ENCODE results near the gene SEPTIN7.
"Not testable (repeated sequence)": the region's sequence is repeated elsewhere in the genome, so short reads cannot be mapped to it uniquely, and the experiment has no call there.

The SEPTIN7 gene

DNA sequence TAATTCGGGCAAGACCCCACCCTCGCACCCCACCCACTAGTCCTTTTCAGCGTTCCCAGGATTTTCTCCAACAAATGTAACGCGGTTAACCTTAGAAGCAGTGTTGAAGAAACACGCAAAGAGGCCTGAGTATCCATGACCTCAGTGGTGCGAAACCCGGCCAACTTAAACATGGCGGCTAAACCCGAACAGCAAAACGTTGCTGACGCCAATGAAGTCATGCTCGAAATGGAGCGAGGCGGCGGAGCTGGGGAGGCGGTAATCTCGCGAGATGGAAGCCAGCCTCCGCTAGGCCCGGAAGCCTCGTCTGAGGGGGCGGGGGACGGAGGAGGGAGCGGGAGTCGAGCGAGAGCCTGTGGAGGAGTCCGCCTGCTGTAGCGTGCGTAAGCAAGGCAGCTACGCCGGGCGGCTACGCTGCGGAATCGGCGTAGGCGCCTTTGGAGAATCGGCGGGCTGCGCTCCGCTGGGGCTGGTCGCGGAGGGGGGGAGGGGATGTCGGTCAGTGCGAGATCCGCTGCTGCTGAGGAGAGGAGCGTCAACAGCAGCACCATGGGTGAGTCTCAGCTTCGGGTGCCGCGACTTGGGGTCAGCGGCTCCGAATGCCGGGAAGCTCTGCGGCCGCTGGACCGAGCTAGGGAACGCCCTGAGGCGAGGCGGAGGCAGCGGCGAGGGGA is at the start of gene SEPTIN7:
Gene SEPTIN7, plus strand, starts transcription at position 340 of the 674 bp plus-strand sequence. Its CDS starts 153 bp downstream, at position 493.
- DNase-seq (ENCODE audit: low read depth, low spot score) = peak; percentile 99

DNA sequence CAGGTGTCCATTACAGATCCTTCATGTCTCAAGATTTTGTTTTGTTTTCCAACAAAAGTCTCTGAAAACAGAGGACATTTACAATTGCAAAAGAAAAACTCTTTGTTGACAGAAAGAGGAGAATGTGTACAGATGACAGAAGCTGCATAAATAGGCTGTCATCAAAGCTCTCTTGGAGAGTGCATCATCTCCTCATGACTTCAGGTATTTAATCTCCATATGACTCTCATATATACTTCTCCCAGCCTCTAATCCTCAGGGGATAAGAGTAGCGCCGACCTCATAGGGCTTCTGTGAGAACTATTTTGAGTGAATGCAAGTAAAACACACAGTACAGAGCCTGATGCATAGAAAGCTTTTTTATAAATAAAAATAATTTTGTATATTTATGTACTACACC is 48.1 kb upstream of the SEPTIN7 start:
- no peak for DNase-seq (ENCODE audit: low read depth, low spot score)

DNA sequence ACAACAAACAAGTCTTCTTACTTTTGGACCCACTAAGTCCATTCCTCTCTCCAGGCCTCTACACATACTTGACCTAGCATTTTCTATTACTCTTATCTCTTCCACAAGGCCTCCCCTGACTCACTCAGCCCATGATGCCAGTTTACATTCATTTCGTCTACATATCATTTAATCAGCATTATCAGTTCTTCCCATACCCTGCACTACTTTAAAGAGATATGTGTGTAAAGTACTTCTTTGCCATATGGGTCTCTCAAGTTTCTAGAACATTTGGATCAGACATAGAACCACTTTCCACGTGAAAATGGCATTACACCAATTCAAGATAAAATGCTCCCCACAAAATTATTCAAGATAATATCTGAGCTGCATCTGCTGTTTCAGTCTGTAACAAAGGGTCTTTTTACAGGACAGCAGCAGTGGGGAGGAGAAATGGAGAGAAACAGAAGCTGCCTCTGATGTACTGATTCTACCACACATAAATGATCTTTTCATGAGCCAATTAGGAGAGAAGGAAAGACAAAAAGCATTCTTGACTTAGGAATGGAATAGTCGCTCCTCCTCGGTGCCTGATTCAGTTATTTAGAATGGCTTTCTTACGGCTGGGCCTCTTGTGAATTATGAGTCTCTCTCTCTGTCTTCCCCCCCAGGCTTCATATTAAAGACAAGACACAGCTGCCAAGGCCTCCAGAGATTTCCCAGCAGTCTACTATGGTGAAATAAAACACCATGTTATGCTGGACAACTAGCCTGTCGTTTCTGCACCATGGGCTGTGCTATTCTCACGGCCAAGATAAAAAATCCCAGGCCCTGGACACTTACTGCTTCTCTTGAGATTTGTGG is 46.9 kb upstream of the SEPTIN7 start:
- no peak for DNase-seq (ENCODE audit: low read depth, low spot score)

- DNase-seq (ENCODE audit: low read depth, low spot score) = no peak
These were observed 46.1 kb upstream of the SEPTIN7 start for GRCh38 chr7:35754741-35755140.

DNA sequence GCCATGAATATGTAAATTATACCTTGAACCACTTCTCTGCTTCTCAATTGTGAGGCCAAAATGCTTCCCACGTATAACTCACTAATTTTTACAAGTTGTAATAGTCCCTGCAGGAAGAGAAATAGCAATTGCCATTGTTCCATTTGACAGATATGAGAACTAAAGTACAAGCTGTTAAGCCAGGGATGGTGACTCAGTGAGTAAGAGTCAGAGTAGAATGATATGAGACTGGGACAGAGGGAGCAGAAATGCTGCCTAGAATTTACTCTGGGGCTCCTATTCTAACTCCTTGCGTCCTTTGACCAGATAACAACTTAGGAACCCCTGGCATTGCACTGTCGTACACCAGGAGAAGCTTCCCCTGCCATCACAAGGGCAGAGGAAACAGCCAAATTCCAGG is 45.1 kb upstream of the SEPTIN7 start:
- DNase-seq (ENCODE audit: low read depth, low spot score) = peak; percentile 13

DNA sequence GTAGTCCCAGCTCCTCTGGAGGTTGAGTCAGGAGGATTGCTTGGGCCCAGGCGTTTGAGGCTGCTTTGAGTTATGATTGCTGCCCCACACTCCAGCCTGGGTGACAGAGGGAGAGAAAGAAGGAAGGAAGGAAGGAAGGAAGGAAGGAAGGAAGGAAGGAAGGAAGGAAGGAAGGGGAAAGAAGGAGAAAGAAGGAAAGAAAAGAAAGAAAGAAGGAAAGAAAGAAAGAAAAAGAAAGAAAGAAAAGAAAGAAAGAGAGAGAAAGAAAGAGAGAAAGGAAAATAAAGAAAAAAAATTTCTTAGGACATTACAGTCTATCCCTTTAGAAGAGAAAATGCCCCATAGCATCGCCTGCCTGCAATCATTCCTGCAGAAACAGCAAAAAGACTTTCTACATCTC is 44.4 kb upstream of the SEPTIN7 start:
- not testable (repeated sequence) for DNase-seq (ENCODE audit: low read depth, low spot score)

DNA sequence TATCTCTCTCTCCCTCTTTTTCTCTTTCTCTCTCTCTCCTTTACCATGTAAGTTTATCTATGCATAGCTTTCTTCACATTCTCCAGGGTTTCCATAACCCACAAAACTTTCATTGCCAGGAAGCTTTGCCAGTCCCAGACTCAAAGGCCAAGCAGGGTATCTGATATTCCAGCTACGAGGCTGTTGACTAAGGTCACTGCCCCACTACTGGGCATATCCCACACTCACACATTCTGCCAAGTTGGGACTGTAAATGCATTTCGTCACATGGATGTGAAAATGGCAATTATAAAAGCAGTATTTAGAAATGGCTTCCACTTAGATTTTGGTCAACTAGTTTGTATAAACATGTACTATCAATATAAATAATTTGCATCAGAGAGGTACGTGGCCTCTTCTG is 43.3 kb upstream of the SEPTIN7 start:
- no peak for DNase-seq (ENCODE audit: low read depth, low spot score)

- peak; percentile 51 for DNase-seq (ENCODE audit: low read depth, low spot score)
These were observed 42.4 kb upstream of the SEPTIN7 start for GRCh38 chr7:35758421-35758820.

DNA sequence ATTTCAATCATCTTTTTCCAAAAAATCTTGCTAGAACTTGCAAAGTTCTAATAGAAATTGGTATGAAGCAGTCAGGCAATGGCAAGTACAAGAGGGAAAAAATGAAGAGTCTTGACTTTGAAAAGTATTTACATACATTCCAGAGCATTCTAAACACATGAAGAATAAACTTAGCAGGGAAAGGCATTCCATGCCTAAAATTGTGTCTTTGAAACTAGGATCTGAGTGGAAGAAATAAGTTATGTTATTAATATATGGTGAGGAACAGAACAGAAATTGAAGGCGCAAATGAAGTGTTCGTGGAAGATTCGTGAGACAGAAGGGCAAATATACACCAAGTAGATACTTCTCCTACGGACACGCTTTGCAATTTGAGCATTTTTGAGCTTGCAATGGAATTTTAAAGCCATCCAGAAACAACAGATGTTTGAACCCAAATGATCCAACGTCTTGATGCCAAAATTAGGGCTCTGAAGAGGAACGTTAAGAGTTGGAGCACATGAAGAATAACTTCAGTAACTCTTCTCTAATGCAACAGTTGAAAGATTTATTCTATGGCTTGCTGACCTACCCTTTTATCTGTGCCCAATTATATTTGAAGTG is 40.6 kb upstream of the SEPTIN7 start:
- no peak for DNase-seq (ENCODE audit: low read depth, low spot score)

DNA sequence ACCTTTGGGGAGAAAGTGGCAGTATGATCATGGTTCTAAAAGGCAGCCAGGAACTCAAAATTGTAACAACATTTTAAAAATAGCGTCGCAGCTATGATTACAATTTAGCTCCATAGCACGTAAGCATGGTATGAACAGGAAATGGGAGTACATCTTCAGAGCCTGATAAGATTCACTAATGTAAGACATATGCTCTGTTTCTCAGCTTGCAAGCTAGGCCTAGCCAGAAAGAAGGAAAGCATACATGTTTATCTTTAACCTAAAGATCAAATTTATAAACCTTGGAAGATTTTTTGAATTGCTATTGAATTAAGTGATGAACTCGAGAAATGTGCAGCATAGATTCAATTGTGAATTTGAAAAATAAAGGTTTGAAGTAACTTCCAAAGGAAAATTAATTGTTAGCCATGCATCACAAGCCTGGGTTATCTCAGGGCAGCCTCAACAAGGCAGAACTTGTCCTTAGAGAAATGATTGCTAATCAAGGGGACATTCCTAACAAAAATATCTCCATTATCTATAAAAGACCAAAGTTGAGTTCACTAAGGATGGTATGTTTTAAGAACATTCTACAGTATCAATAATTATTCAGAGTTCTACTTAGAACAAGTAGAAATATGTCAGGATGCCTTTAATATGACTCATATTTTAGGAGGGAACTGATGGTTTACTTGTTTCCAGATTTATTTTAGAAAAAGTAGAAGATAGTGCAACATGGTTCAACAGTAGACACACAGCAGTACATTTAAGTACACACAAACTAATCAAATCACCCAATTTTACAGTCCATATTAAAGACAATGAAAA is 38.8 kb upstream of the SEPTIN7 start:
- no peak for DNase-seq (ENCODE audit: low read depth, low spot score)

DNA sequence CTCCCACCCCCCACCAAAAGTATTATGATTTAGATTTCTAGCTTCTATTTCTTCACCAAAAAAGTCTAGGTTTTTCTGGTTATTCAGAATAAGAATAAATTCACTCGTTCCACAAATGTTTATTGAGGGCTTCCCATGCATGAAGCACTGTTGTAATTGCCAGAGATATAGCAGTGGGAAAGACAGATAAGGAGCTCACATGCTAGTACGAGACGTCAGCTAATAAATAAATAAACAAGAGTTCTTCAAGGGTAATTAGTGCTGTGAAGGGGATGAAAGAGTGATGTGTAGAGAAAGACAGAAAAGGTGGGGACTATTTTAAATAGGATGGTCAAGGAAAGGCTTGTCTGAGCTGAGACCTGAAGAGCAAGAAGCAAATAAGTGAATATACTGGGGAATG is 38.1 kb upstream of the SEPTIN7 start:
- no peak for DNase-seq (ENCODE audit: low read depth, low spot score)

GRCh38 chr7:35768346-35768745 is 32.5 kb upstream of the SEPTIN7 start:
- no peak for DNase-seq (ENCODE audit: low read depth, low spot score)

DNA sequence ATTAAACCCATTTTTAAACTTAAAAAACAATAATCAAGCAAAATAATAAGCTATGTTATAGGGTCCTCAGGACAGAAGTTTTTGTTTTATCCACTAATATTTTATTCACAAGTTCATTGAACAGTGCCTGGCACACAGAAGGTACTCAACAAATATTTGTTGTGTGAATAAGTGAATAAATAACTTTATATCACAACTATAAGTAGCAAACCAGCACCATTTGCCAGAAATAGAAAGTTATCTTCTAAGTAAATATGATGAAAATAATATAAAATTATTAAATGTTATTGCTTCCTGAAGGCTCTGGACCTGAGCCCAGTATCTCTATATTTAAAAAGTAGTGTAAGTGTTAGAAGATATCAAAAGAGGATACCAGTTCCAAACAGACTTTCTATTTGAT is 29.1 kb upstream of the SEPTIN7 start:
- no peak for DNase-seq (ENCODE audit: low read depth, low spot score)

DNA sequence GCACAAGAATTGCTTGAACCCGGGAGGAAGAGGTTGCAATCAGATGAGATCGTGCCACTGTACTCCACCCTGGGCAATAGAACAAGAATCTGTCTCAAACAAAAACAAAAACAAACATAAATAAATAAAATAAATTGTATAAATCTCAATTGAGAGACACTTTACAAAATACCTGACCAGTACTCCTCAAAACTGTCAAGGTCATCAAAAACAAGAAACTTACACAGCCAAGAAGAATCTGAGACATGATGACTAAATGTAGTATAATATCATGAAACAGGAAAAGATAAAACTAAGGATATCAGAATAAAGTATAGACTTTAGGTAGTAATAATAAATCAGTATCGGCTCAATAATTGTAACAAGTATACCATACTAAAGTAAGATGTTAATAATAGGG is 26.9 kb upstream of the SEPTIN7 start:
- DNase-seq (ENCODE audit: low read depth, low spot score) = no peak

GRCh38 chr7:35776686-35777085 is 24.2 kb upstream of the SEPTIN7 start:
- DNase-seq (ENCODE audit: low read depth, low spot score) = no peak

GRCh38 chr7:35777121-35777520 is 23.7 kb upstream of the SEPTIN7 start:
- DNase-seq (ENCODE audit: low read depth, low spot score) = no peak

DNA sequence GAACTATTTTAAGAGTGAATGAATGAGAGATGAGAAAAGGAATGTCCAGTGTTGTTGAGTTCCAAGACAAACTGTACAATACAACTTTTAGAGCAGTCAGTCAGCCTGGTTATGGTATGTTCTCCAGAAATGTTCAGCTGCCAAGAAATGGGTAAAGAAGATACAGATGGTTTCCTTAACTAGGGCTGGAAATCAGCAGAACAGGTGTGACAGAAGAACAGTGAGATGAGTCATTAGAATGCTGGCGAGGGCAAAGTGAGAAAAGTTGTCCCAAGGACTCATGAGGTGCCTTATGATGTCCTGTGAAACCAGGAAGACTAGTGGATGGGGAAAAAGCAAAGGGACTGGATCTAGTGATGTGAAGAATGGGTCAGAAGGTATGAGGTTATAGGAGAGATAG is 20.8 kb upstream of the SEPTIN7 start:
- DNase-seq (ENCODE audit: low read depth, low spot score) = no peak

DNA sequence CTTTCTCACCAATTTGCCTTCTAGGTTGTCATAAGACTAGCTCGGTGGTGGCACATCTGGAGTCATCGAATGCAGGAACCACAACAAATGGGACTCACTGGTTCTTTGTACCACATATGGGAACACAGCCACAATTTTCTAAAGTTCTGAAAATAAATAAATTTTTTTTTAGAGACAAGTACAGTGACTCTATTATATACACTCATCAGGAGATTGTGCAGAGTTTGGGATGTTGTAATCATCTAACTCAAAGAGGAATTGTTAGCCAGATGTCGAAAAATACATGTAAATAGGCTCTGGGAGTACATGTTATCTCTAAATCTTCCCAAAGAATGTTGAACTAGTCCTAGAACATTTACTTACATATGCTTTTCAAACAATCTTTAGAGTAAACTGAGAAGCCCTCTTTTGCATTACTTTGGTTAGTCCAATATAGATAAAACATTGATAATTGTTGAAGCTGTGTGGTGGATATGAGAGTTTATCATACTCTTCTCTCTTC is 19.6 kb upstream of the SEPTIN7 start:
- no peak for DNase-seq (ENCODE audit: low read depth, low spot score)

GRCh38 chr7:35781767-35782515 is 18.9 kb upstream of the SEPTIN7 start:
- no peak for DNase-seq (ENCODE audit: low read depth, low spot score)

DNA sequence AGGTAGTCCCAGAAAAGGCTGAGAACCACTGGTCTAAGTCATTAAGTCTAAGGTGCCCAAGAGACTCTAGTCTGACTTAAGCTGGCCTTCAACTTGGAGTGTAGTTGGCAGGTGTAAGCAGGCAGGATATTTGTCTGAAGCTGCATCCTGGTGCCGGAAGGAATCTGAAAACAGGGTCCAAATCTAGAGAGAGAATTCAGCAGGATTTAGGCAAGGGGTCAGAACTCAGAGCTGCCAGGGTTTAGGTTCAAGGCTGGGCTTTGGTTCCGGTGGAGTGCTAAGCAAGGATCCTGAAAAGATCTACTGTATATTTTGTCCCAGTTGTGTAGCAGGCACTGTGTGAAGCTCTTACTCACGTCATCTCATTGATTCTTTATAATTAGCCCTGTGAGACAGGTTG is 16.5 kb upstream of the SEPTIN7 start:
- no peak for DNase-seq (ENCODE audit: low read depth, low spot score)

- no peak for DNase-seq (ENCODE audit: low read depth, low spot score)
These were observed 15.6 kb upstream of the SEPTIN7 start for GRCh38 chr7:35785250-35785649.

All from ELF-1 (cell line).